HUES48 (cell line): Measurements from ENCODE around the gene GJA4.

Source experiments
- H3K27ac ChIP-seq: one replicate; pipeline ENCODE4 v1.7.0; 2013; ENCODE audit warnings: low read depth, low read length, inconsistent platforms
- H3K27me3 ChIP-seq: 2 replicates; pipeline ENCODE4 v1.6.1; 2013; ENCODE audit warnings: mild to moderate bottlenecking, low read length; ENCODE audit not compliant: control insufficient read depth, insufficient read depth
- H3K36me3 ChIP-seq: 2 replicates; pipeline ENCODE4 v1.6.1; 2013; ENCODE audit warnings: low read length; ENCODE audit not compliant: control insufficient read depth, insufficient read depth
- H3K4me1 ChIP-seq: 2 replicates; pipeline ENCODE4 v1.6.1; 2013; ENCODE audit warnings: mild to moderate bottlenecking, low read length; ENCODE audit not compliant: control insufficient read depth, insufficient read depth
- H3K4me3 ChIP-seq: 2 replicates; pipeline ENCODE4 v1.5.1; 2013; ENCODE audit warnings: mild to moderate bottlenecking, low read depth, low read length
- H3K9ac ChIP-seq: 2 replicates; pipeline ENCODE4 v1.6.1; 2013; ENCODE audit warnings: mild to moderate bottlenecking, low read depth, low read length, moderate library complexity
- H3K9me3 ChIP-seq: 2 replicates; pipeline ENCODE4 v1.6.1; 2013; ENCODE audit warnings: low read length; ENCODE audit not compliant: control insufficient read depth, insufficient read depth

The GJA4 gene

GRCh38 chr1:34754964-34755637 lies 37.7 kb upstream of the GJA4 start, which contains the start of gene GJB5:
Gene GJB5 (plus strand): TSS chr1:34755047. CDS start chr1:34757331, 2,284 bp downstream.
- no peaks in the 10 kb centered on the region for H3K36me3 ChIP-seq
- H3K4me1 ChIP-seq: peaks cover 9% of the 10 kb centered on the region; the same call in 1 of the 2 replicates
- no peak within 1 kb of the TSS for H3K27ac ChIP-seq
- no peak within 1 kb of the TSS for H3K4me3 ChIP-seq
- H3K9ac ChIP-seq: no peak within 1 kb of the TSS
- H3K9me3 ChIP-seq: no peaks in the 10 kb centered on the region
- H3K27me3 ChIP-seq: no peaks in the 10 kb centered on the region

GRCh38 chr1:34755961-34756360 lies 36.8 kb upstream of the GJA4 start:
- no peaks in the 10 kb centered on the region for H3K36me3 ChIP-seq
- no peak overlapping the region for H3K27ac ChIP-seq
- H3K4me1 ChIP-seq: peaks cover 7% of the 10 kb centered on the region; the same call in 1 of the 2 replicates
- no peaks in the 10 kb centered on the region for H3K27me3 ChIP-seq
- H3K9ac ChIP-seq: no peak overlapping the region
- no peak overlapping the region for H3K4me3 ChIP-seq
- H3K9me3 ChIP-seq: no peaks in the 10 kb centered on the region

GRCh38 chr1:34757386-34757785 lies 35.4 kb upstream of the GJA4 start:
- H3K27me3 ChIP-seq: no peaks in the 10 kb centered on the region
- no peak overlapping the region for H3K27ac ChIP-seq
- H3K9ac ChIP-seq: no peak overlapping the region
- no peaks in the 10 kb centered on the region for H3K9me3 ChIP-seq
- H3K36me3 ChIP-seq: no peaks in the 10 kb centered on the region
- peaks cover 7% of the 10 kb centered on the region; the same call in 1 of the 2 replicates for H3K4me1 ChIP-seq
- H3K4me3 ChIP-seq: no peak overlapping the region

- H3K36me3 ChIP-seq: no peaks in the 10 kb centered on the region
- H3K4me3 ChIP-seq: no peak overlapping the region
- no peak overlapping the region for H3K9ac ChIP-seq
- no peak overlapping the region for H3K27ac ChIP-seq
- no peaks in the 10 kb centered on the region for H3K9me3 ChIP-seq
- H3K27me3 ChIP-seq: no peaks in the 10 kb centered on the region
- H3K4me1 ChIP-seq: peaks cover 19% of the 10 kb centered on the region
These were observed 34.0 kb upstream of the GJA4 start for GRCh38 chr1:34758751-34759150.

- Histone ChIP-seq H3K4me3 (no peak within 1 kb of the TSS), H3K9ac (no peak within 1 kb of the TSS), H3K27me3 (no peaks in the 10 kb centered on the region), H3K9me3 (no peaks in the 10 kb centered on the region), H3K4me1 (peaks cover 20% of the 10 kb centered on the region), H3K36me3 (no peaks in the 10 kb centered on the region), H3K27ac (no peak within 1 kb of the TSS)
These were observed 33.1 kb upstream of the GJA4 start, which contains the start of gene GJB4 for GRCh38 chr1:34759503-34760357. Gene GJB4 (plus strand): TSS chr1:34759740. CDS start chr1:34761255, 1,515 bp downstream.

GRCh38 chr1:34761176-34761761 lies 31.5 kb upstream of the GJA4 start:
- Histone ChIP-seq H3K9ac (no peak overlapping the region), H3K9me3 (no peaks in the 10 kb centered on the region), H3K27ac (no peak overlapping the region), H3K4me1 (peaks cover 20% of the 10 kb centered on the region), H3K36me3 (no peaks in the 10 kb centered on the region), H3K27me3 (no peaks in the 10 kb centered on the region), H3K4me3 (no peak overlapping the region)

GRCh38 chr1:34761776-34762307 lies 31.0 kb upstream of the GJA4 start:
- Histone ChIP-seq H3K4me3 (no peak overlapping the region), H3K36me3 (no peaks in the 10 kb centered on the region), H3K4me1 (peaks cover 20% of the 10 kb centered on the region), H3K9me3 (no peaks in the 10 kb centered on the region), H3K27me3 (no peaks in the 10 kb centered on the region), H3K27ac (no peak overlapping the region), H3K9ac (no peak overlapping the region)

GRCh38 chr1:34762474-34763141 lies 30.2 kb upstream of the GJA4 start:
- Histone ChIP-seq H3K27ac (no peak overlapping the region), H3K36me3 (no peaks in the 10 kb centered on the region), H3K9ac (no peak overlapping the region), H3K4me3 (no peak overlapping the region), H3K4me1 (peaks cover 20% of the 10 kb centered on the region), H3K9me3 (no peaks in the 10 kb centered on the region), H3K27me3 (no peaks in the 10 kb centered on the region)

GRCh38 chr1:34763142-34763781 lies 29.5 kb upstream of the GJA4 start:
- Histone ChIP-seq H3K36me3 (no peaks in the 10 kb centered on the region), H3K27me3 (no peaks in the 10 kb centered on the region), H3K27ac (peak overlapping the region; percentile 66), H3K9me3 (no peaks in the 10 kb centered on the region), H3K4me1 (peaks cover 20% of the 10 kb centered on the region), H3K9ac (no peak overlapping the region), H3K4me3 (no peak overlapping the region)

- Histone ChIP-seq H3K9me3 (no peaks in the 10 kb centered on the region), H3K4me1 (no peaks in the 10 kb centered on the region), H3K36me3 (no peaks in the 10 kb centered on the region), H3K27me3 (no peaks in the 10 kb centered on the region), H3K4me3 (no peak overlapping the region), H3K27ac (no peak overlapping the region), H3K9ac (no peak overlapping the region)
These were observed 23.9 kb upstream of the GJA4 start for GRCh38 chr1:34768856-34769255.
